ENCODE measurements around the gene HSP90AB1.

DNA sequence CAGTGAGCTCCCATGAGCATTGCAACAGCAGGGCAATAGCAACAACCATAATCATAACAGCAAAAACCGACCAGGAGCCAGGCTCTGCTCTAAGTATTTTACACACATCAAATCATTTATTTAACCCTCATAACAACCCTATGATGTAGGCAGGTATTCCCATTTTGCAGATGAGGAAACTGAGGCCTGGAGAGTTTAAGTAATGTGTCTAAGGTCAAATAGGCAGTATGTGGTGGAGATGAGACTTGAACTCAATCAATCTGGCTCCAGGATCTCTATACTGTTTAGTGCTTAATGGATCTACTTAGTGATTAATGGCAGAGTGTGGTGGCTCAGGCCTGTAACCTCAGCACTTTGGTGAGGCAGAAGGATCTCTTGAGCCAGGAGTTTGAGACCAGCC lies 26.7 kb downstream of the HSP90AB1 start:
- TF ChIP-seq POLR2A (IDR thresholded peaks at IDR 0.05): no peak
- no peak for TF ChIP-seq CTCF (IDR thresholded peaks at IDR 0.05)
- TF ChIP-seq EP300 (IDR thresholded peaks at IDR 0.05; ENCODE audit: low read depth): no peak
- TF ChIP-seq POLR2AphosphoS5 (IDR thresholded peaks at IDR 0.05): no peak
